Measurements from ENCODE around the gene DCLK1.

GRCh38 chr13:36126491-36126890 lies 4.7 kb downstream of the DCLK1 start:
- TF ChIP-seq, protein P1, sequence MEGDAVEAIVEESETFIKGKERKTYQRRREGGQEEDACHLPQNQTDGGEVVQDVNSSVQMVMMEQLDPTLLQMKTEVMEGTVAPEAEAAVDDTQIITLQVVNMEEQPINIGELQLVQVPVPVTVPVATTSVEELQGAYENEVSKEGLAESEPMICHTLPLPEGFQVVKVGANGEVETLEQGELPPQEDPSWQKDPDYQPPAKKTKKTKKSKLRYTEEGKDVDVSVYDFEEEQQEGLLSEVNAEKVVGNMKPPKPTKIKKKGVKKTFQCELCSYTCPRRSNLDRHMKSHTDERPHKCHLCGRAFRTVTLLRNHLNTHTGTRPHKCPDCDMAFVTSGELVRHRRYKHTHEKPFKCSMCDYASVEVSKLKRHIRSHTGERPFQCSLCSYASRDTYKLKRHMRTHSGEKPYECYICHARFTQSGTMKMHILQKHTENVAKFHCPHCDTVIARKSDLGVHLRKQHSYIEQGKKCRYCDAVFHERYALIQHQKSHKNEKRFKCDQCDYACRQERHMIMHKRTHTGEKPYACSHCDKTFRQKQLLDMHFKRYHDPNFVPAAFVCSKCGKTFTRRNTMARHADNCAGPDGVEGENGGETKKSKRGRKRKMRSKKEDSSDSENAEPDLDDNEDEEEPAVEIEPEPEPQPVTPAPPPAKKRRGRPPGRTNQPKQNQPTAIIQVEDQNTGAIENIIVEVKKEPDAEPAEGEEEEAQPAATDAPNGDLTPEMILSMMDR (IDR thresholded peaks at IDR 0.05) = no peak
- no peak for TF ChIP-seq POLR2A (IDR thresholded peaks at IDR 0.05)
- TF ChIP-seq POLR2AphosphoS5 (IDR thresholded peaks at IDR 0.05) = no peak

Data from prostate gland (tissue), 2 donors.